HG03342 (cell line): ENCODE results near the gene IQCK.

Experiments
- ATAC-seq: cut with Tn5 transposase; IDR thresholded peaks from one replicate; pipeline ENCODE4 v1.9.1; 2021; ENCODE audit warnings: mild to moderate bottlenecking, moderate library complexity; ENCODE audit not compliant: unreplicated experiment

IQCK gene

GRCh38 chr16:19698480-19699465 is 19.3 kb upstream of the IQCK start:
- ATAC-seq: no peak

- no peak for ATAC-seq
Observed at GRCh38 chr16:19699472-19699871, 18.6 kb upstream of the IQCK start.

GRCh38 chr16:19700319-19700781 is 17.7 kb upstream of the IQCK start:
- no peak for ATAC-seq

GRCh38 chr16:19701091-19701490 is 17.0 kb upstream of the IQCK start:
- ATAC-seq: no peak

GRCh38 chr16:19703172-19703889 is 14.7 kb upstream of the IQCK start:
- ATAC-seq: no peak

- no peak for ATAC-seq
Observed at GRCh38 chr16:19704321-19705145, 13.5 kb upstream of the IQCK start.

- ATAC-seq: no peak
Observed at GRCh38 chr16:19705146-19705501, 12.9 kb upstream of the IQCK start.

- ATAC-seq: no peak
Observed at GRCh38 chr16:19705843-19706242, 12.2 kb upstream of the IQCK start.

- ATAC-seq: no peak
Observed at GRCh38 chr16:19706846-19707245, 11.2 kb upstream of the IQCK start.

GRCh38 chr16:19707569-19708295 is 10.3 kb upstream of the IQCK start:
- no peak for ATAC-seq

- ATAC-seq: no peak
Observed at GRCh38 chr16:19708296-19709205, 9.5 kb upstream of the IQCK start.

GRCh38 chr16:19709381-19710136 is 8.5 kb upstream of the IQCK start:
- ATAC-seq: no peak

- ATAC-seq: no peak
Observed at GRCh38 chr16:19710191-19710908, 7.7 kb upstream of the IQCK start.

- ATAC-seq: no peak
Observed at GRCh38 chr16:19710991-19711545, 7.0 kb upstream of the IQCK start.

GRCh38 chr16:19711643-19712042 is 6.4 kb upstream of the IQCK start:
- ATAC-seq: no peak

- ATAC-seq: no peak
Observed at GRCh38 chr16:19712418-19713058, 5.5 kb upstream of the IQCK start.

GRCh38 chr16:19713697-19714096 is 4.4 kb upstream of the IQCK start:
- ATAC-seq: no peak
